Astrocyte (in vitro differentiated cells and primary cell): ENCODE results near the gene CHST11.

Experiments
- CTCF ChIP-seq: IDR thresholded peaks from 2 replicates; pipeline ENCODE4 v1.5.1; 2011; ENCODE audit warnings: low read depth, mild to moderate bottlenecking, inconsistent platforms, low read length, moderate library complexity; ENCODE audit not compliant: insufficient read depth
- EZH2 ChIP-seq: IDR thresholded peaks from 2 replicates; pipeline ENCODE4 v1.6.1; 2012; ENCODE audit warnings: mild to moderate bottlenecking, low read length, inconsistent platforms; ENCODE audit not compliant: insufficient read depth

GRCh38 chr12:104600790-104601739 lies 144.3 kb downstream of the CHST11 start:
- TF ChIP-seq CTCF: no peak
- no peak for TF ChIP-seq EZH2
